H9 (cell line): ENCODE measurements around the gene POLR2L. TPM values are rescaled to one million over a fixed set of nuclear protein-coding genes. Genes with fewer than 3 reads are reported as not detected.
A peak's percentile ranks its signal among the peaks of the same experiment; 100 is the strongest.

Experiments
- DNase-seq: peaks from one replicate; pipeline ENCODE4 v3.0.0-alpha.2; 2017
- H2AFZ ChIP-seq: one replicate; pipeline ENCODE4 v1.6.1; 2013; ENCODE audit warnings: mild to moderate bottlenecking, low read length, control low read depth, moderate library complexity
- H2AK5ac ChIP-seq: 2 replicates; pipeline ENCODE4 v1.6.1; 2013; ENCODE audit warnings: low read length, control low read depth, mixed read lengths; ENCODE audit not compliant: insufficient read length
- H2BK120ac ChIP-seq: one replicate; pipeline ENCODE4 v1.6.1; 2013; ENCODE audit warnings: low read depth, mild to moderate bottlenecking, low read length, control low read depth, inconsistent platforms; ENCODE audit not compliant: poor library complexity, severe bottlenecking
- H2BK12ac ChIP-seq: 2 replicates; pipeline ENCODE4 v1.6.1; 2013; ENCODE audit warnings: low read length, control low read depth, mixed read lengths, low read depth; ENCODE audit not compliant: insufficient read length
- H2BK15ac ChIP-seq: 2 replicates; pipeline ENCODE4 v1.6.1; 2013; ENCODE audit warnings: low read depth, low read length, control low read depth
- H2BK20ac ChIP-seq: one replicate; pipeline ENCODE4 v1.6.1; 2013; ENCODE audit warnings: low read depth, mild to moderate bottlenecking, low read length, control low read depth, inconsistent platforms; ENCODE audit not compliant: poor library complexity, severe bottlenecking
- H2BK5ac ChIP-seq: 2 replicates; pipeline ENCODE4 v1.6.1; 2013; ENCODE audit warnings: low read length, control low read depth, mixed read lengths; ENCODE audit not compliant: insufficient read length
- H3K14ac ChIP-seq: 2 replicates; pipeline ENCODE4 v1.6.1; 2013; ENCODE audit warnings: low read length, control low read depth; ENCODE audit not compliant: insufficient read depth
- H3K18ac ChIP-seq: 2 replicates; pipeline ENCODE4 v1.6.1; 2013; ENCODE audit warnings: low read depth, mild to moderate bottlenecking, mixed read lengths, low read length, control low read depth; ENCODE audit not compliant: insufficient read length
- H3K23ac ChIP-seq: 2 replicates; pipeline ENCODE4 v1.6.1; 2013; ENCODE audit warnings: low read length, control low read depth, mixed read lengths, low read depth; ENCODE audit not compliant: insufficient read length
- H3K23me2 ChIP-seq: 2 replicates; pipeline ENCODE4 v1.6.1; 2013; ENCODE audit warnings: low read depth, mild to moderate bottlenecking, mixed read lengths, low read length, control low read depth; ENCODE audit not compliant: insufficient read length, poor library complexity, severe bottlenecking
- H3K27ac ChIP-seq: 2 replicates; pipeline ENCODE4 v1.5.1; 2013; ENCODE audit warnings: low read length, control low read depth, mixed read lengths, low read depth; ENCODE audit not compliant: insufficient read length
- H3K27me3 ChIP-seq: 2 replicates; pipeline ENCODE4 v1.6.1; 2013; ENCODE audit warnings: low read length, control low read depth, inconsistent platforms; ENCODE audit not compliant: insufficient read depth
- H3K4ac ChIP-seq: 2 replicates; pipeline ENCODE4 v1.6.1; 2013; ENCODE audit warnings: low read depth, mild to moderate bottlenecking, control low read depth, inconsistent platforms, low read length, moderate library complexity
- H3K4me1 ChIP-seq: 2 replicates; pipeline ENCODE4 v1.6.1; 2013; ENCODE audit warnings: low read length, control low read depth, inconsistent platforms; ENCODE audit not compliant: insufficient read depth
- H3K4me2 ChIP-seq: 2 replicates; pipeline ENCODE4 v1.6.1; 2013; ENCODE audit warnings: low read length, control low read depth, mixed read lengths; ENCODE audit not compliant: insufficient read length, insufficient read depth
- H3K56ac ChIP-seq: 2 replicates; pipeline ENCODE4 v1.6.1; 2013; ENCODE audit warnings: low read depth, mild to moderate bottlenecking, mixed read lengths, low read length, control low read depth; ENCODE audit not compliant: insufficient read length
- H3K79me1 ChIP-seq: 2 replicates; pipeline ENCODE4 v1.6.1; 2013; ENCODE audit warnings: low read depth, mild to moderate bottlenecking, moderate library complexity, low read length, control low read depth, inconsistent platforms; ENCODE audit not compliant: insufficient read depth, poor library complexity, severe bottlenecking
- H3K79me2 ChIP-seq: 2 replicates; pipeline ENCODE4 v1.6.1; 2013; ENCODE audit warnings: low read length, control low read depth, inconsistent platforms; ENCODE audit not compliant: insufficient read depth
- H3K9ac ChIP-seq: 2 replicates; pipeline ENCODE4 v1.6.1; 2013; ENCODE audit warnings: low read length, control low read depth, mixed read lengths; ENCODE audit not compliant: insufficient read length; ENCODE audit errors: extremely low read depth
- H3K9me3 ChIP-seq: one replicate; pipeline ENCODE4 v1.6.1; 2013; ENCODE audit warnings: low read depth, low read length, inconsistent platforms; ENCODE audit not compliant: control insufficient read depth
- H3T11ph ChIP-seq: one replicate; pipeline ENCODE4 v1.6.1; 2013; ENCODE audit warnings: mild to moderate bottlenecking, low read length, control low read depth, inconsistent platforms
- H4K20me1 ChIP-seq: one replicate; pipeline ENCODE4 v1.6.1; 2013; ENCODE audit not compliant: control insufficient read depth, insufficient read length, insufficient read depth
- H4K5ac ChIP-seq: 2 replicates; pipeline ENCODE4 v1.6.1; 2013; ENCODE audit warnings: low read depth, mild to moderate bottlenecking, mixed read lengths, low read length, control low read depth; ENCODE audit not compliant: insufficient read length
- H4K8ac ChIP-seq: replicated peaks from 2 replicates; pipeline ENCODE4 v1.6.1; 2013; ENCODE audit warnings: low read length, control low read depth, mixed read lengths, low read depth; ENCODE audit not compliant: insufficient read length
- H4K91ac ChIP-seq: 2 replicates; pipeline ENCODE4 v1.6.1; 2013; ENCODE audit warnings: low read depth, mild to moderate bottlenecking, moderate library complexity, mixed read lengths, low read length, control low read depth; ENCODE audit not compliant: insufficient read length
- H3K27ac Mint-ChIP-seq, 3 experiments: 2 replicates in 2 of 3; 3 replicates in 1 of 3; pipeline ENCODE4 v1.8.0; 2020 to 2021; ENCODE audit warnings: mixed read lengths in 3 of 3, mild to moderate bottlenecking in 1 of 3, moderate library complexity in 1 of 3
- H3K27me3 Mint-ChIP-seq: 2 replicates; pipeline ENCODE4 v1.8.0; 2021; ENCODE audit warnings: low read depth, mild to moderate bottlenecking, moderate library complexity, mixed read lengths
- H3K36me3 Mint-ChIP-seq, 3 experiments: 2 replicates in 2 of 3; 3 replicates in 1 of 3; pipeline ENCODE4 v1.8.0; 2020 to 2021; ENCODE audit warnings: low read depth in 3 of 3, mixed read lengths in 3 of 3; ENCODE audit not compliant: insufficient read depth in 1 of 3
- H3K4me1 Mint-ChIP-seq, 2 experiments: 2 replicates each; pipeline ENCODE4 v1.8.0; 2020; ENCODE audit warnings: mixed read lengths in 2 of 2
- H3K4me3 Mint-ChIP-seq, 2 experiments: 2 replicates in 1 of 2; 3 replicates in 1 of 2; pipeline ENCODE4 v1.8.0; 2020 to 2021; ENCODE audit warnings: mild to moderate bottlenecking in 2 of 2, mixed read lengths in 2 of 2, moderate library complexity in 1 of 2
- H3K9me3 Mint-ChIP-seq, 2 experiments: 2 replicates in 1 of 2; 3 replicates in 1 of 2; pipeline ENCODE4 v1.8.0; 2020; ENCODE audit warnings: mild to moderate bottlenecking in 2 of 2, mixed read lengths in 2 of 2, moderate library complexity in 1 of 2
- CTCF ChIP-seq: fragments of 200-600 bp; sonication (generic); conservative IDR thresholded peaks from 3 replicates; pipeline ENCODE4 v1.8.0; 2021; ENCODE audit warnings: antibody characterized with exemption, mild to moderate bottlenecking
- WGBS: extraction: QIAGEN DNeasy Blood & Tissue Kit; methylation state at CpG from one replicate; pipeline ENCODE4 v1.1.7; 2013; ENCODE audit warnings: missing lambda C conversion rate, low lambda C conversion rate, mixed read lengths; ENCODE audit not compliant: insufficient read length; ENCODE audit errors: extremely low coverage; 5-methylcytosine and 5-hydroxymethylcytosine counted together
- total RNA-seq: library from RNA; stranded (reverse); gene quantifications from 2 replicates; pipeline ENCODE4 v1.2.1, GENCODE V29; 2021

POLR2L gene
- total RNA-seq, 1 experiment from 2014 or later: 135 TPM

GRCh38 chr11:832529-833113 lies 9.7 kb downstream of the POLR2L start, which contains the start of gene CD151:
Gene CD151, plus strand, starts transcription at chr11:832952. Its CDS starts 3,118 bp downstream, at chr11:836070.
- Mint-ChIP-seq H3K27me3 (peaks cover 33% of the 10 kb centered on the region), H3K36me3 (peaks cover 6 to 18% (median 12%) of the 10 kb centered on the region in 3 experiments; a peak in 5 of 7 replicates), H3K4me3 (peak within 1 kb of the TSS; percentile 65 to 79), H3K4me1 (peaks cover 34 to 45% of the 10 kb centered on the region in 2 experiments), H3K27ac (no peak within 1 kb of the TSS), H3K9me3 (no peaks in the 10 kb centered on the region)
- Histone ChIP-seq H2BK15ac (no peak within 1 kb of the TSS), H3K14ac (0 out of 2 replicates have a peak within 1 kb of the TSS, but pooled peaks have one; percentile 24), H3T11ph (no peak within 1 kb of the TSS), H3K23me2 (peaks cover 27% of the 10 kb centered on the region), H3K4ac (no peak within 1 kb of the TSS), H2BK20ac (no peak within 1 kb of the TSS), H3K27me3 (peaks cover 9% of the 10 kb centered on the region; the same call in 1 of the 2 replicates), H4K20me1 (no peaks in the 10 kb centered on the region), H3K18ac (no peak within 1 kb of the TSS), H3K27ac (no peak within 1 kb of the TSS), H4K91ac (no peak within 1 kb of the TSS), H3K79me2 (no peaks in the 10 kb centered on the region), H3K4me2 (peak within 1 kb of the TSS; percentile 57), H3K9me3 (no peaks in the 10 kb centered on the region), H4K8ac (no peak within 1 kb of the TSS), H3K4me1 (no peaks in the 10 kb centered on the region; the same call in 1 of the 2 replicates), H3K56ac (no peak within 1 kb of the TSS), H4K5ac (no peak within 1 kb of the TSS), H3K79me1 (no peaks in the 10 kb centered on the region), H2BK12ac (no peak within 1 kb of the TSS), H2AK5ac (no peak within 1 kb of the TSS), H3K23ac (no peak within 1 kb of the TSS), H2BK5ac (no peak within 1 kb of the TSS), H2BK120ac (no peak within 1 kb of the TSS), H3K9ac (no peak within 1 kb of the TSS), H2AFZ (no peak within 1 kb of the TSS)
- no peak; the same call in 2 of the 3 replicates for TF ChIP-seq CTCF
- no CpG with 5 or more reads among the region's 67 CpGs for WGBS
- DNase-seq: peak; percentile 79
